Bronchial epithelial cell (primary cell): Measurements from ENCODE around the gene BRD2. TPM values are rescaled to one million over a fixed set of nuclear protein-coding genes. Genes with fewer than 3 reads are reported as not detected.

Source experiments
- DNase-seq: peaks from one replicate; pipeline ENCODE4 v3.0.0-alpha.2; 2010; ENCODE audit warnings: low read depth
- FAIRE-seq: peaks from 2 replicates; lab custom pipeline; 2011; peaks lifted over from hg19 to GRCh38; lab: Jason Lieb, UNC
- H3K27me3 ChIP-seq: 2 replicates; pipeline ENCODE4 v1.5.1; 2011; ENCODE audit warnings: low read length; ENCODE audit not compliant: control insufficient read depth, insufficient read depth
- H3K36me3 ChIP-seq: 2 replicates; pipeline ENCODE4 v1.5.1; 2011; ENCODE audit warnings: low read length; ENCODE audit not compliant: control insufficient read depth, insufficient read depth
- H3K4me3 ChIP-seq: 2 replicates; pipeline ENCODE4 v1.5.1; 2011; ENCODE audit warnings: mild to moderate bottlenecking, low read depth, low read length, control low read depth
- CTCF ChIP-seq: IDR thresholded peaks from 2 replicates; pipeline ENCODE4 v1.5.1; 2011; ENCODE audit warnings: mild to moderate bottlenecking, moderate library complexity, low read length, control low read depth, inconsistent platforms; ENCODE audit not compliant: insufficient read depth, severe bottlenecking
- total RNA-seq: library from RNA; depleted of rRNA; stranded (reverse); fragments of >200 nt; gene quantifications from 2 replicates; pipeline ENCODE4 v1.2.1, GENCODE V29; 2014

Gene BRD2
- total RNA-seq, 1 donor from 2014 or later, result 57.1 TPM

- FAIRE-seq, result no peak
- Histone ChIP-seq H3K36me3 (no peaks in the 10 kb centered on the region), H3K27me3 (peaks cover under 1% of the 10 kb centered on the region), H3K4me3 (peak overlapping the region; percentile 6)
- peak; percentile 21 for DNase-seq
- TF ChIP-seq CTCF, result no peak
Observed at GRCh38 chr6:33018904-33019303, 50.5 kb downstream of the BRD2 start.

GRCh38 chr6:33019372-33019771 is 51.0 kb downstream of the BRD2 start:
- Histone ChIP-seq H3K4me3 (no peak overlapping the region), H3K36me3 (no peaks in the 10 kb centered on the region), H3K27me3 (no peaks in the 10 kb centered on the region)
- TF ChIP-seq CTCF, result no peak
- FAIRE-seq (peak; percentile 52), DNase-seq (no peak)

DNA sequence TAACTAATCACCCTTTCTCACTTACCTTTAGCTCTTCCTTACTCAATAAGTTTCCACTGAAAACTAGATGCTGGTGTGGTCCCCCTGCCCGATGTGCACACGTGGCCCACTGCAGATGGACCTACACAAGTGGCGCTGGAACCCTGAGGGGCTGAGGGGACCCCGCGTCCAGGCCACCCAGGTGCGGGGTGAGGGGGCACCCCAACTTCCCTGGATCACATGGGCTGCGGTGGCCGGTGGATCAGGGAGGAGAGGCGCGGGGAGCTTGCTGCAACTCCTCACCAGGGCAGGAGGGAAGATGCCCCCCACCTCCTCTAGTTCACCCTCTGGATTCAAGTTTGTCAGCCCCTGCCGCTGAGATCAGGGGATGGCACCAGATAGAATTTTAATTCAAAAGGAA is 53.5 kb downstream of the BRD2 start:
- TF ChIP-seq CTCF, result no peak
- Histone ChIP-seq H3K36me3 (no peaks in the 10 kb centered on the region), H3K4me3 (no peak overlapping the region), H3K27me3 (no peaks in the 10 kb centered on the region)
- DNase-seq, result no peak
- no peak for FAIRE-seq

DNA sequence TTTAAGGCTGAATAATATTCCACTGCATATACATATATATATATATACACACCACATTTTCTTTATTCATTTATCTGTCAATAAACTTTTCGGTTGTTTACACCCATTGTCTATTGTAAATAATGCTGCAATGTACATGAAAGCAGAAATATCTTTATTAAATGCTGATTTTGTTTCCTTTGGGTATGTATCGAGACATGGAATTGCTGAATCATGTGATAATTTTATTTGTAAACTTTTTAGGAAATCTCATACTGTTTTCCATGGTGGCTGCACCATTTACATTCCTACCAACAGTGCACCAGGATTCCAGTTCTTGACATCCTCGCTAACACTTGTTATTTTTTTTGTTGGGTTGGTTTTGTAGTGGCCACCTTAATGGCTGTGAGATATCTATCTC is 55.1 kb downstream of the BRD2 start:
- H3K36me3 ChIP-seq, result no peaks in the 10 kb centered on the region
- H3K4me3 ChIP-seq, result no peak overlapping the region
- H3K27me3 ChIP-seq, result peaks cover 1% of the 10 kb centered on the region
- no peak for FAIRE-seq
- TF ChIP-seq CTCF, result no peak
- no peak for DNase-seq

DNA sequence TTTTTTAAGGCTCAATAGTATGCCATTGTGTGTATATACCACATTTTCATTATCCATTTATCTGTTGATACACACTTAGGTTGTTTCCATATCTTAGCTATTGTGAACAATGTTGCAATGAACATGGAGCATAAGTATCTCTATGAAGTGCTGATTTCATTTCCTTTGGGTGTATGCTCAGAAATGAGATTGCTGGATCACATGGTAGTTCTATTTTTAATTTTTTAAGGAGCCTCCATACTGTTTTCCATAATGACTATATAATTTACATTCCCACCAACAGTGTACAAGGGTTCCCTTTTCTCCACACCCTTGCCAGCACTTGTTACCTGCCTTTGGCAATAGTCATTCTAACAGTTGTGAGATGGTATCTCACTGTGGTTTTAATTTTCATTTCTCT is 56.1 kb downstream of the BRD2 start:
- FAIRE-seq (no peak), DNase-seq (no peak)
- H3K4me3 ChIP-seq, result no peak overlapping the region
- H3K36me3 ChIP-seq, result no peaks in the 10 kb centered on the region
- H3K27me3 ChIP-seq, result peaks cover 2% of the 10 kb centered on the region
- TF ChIP-seq CTCF, result no peak

- TF ChIP-seq CTCF, result no peak
- FAIRE-seq (no peak), DNase-seq (no peak)
- Histone ChIP-seq H3K27me3 (peaks cover 10% of the 10 kb centered on the region), H3K4me3 (no peak overlapping the region), H3K36me3 (no peaks in the 10 kb centered on the region)
Observed at GRCh38 chr6:33028220-33028849, 59.9 kb downstream of the BRD2 start.
